GM18858 (cell line): ENCODE results near the gene PCSK7.

ENCODE experiments used
- ATAC-seq: cut with Tn5 transposase; IDR thresholded peaks from one replicate; pipeline ENCODE4 v1.9.1; 2021; ENCODE audit not compliant: unreplicated experiment

PCSK7 gene

DNA sequence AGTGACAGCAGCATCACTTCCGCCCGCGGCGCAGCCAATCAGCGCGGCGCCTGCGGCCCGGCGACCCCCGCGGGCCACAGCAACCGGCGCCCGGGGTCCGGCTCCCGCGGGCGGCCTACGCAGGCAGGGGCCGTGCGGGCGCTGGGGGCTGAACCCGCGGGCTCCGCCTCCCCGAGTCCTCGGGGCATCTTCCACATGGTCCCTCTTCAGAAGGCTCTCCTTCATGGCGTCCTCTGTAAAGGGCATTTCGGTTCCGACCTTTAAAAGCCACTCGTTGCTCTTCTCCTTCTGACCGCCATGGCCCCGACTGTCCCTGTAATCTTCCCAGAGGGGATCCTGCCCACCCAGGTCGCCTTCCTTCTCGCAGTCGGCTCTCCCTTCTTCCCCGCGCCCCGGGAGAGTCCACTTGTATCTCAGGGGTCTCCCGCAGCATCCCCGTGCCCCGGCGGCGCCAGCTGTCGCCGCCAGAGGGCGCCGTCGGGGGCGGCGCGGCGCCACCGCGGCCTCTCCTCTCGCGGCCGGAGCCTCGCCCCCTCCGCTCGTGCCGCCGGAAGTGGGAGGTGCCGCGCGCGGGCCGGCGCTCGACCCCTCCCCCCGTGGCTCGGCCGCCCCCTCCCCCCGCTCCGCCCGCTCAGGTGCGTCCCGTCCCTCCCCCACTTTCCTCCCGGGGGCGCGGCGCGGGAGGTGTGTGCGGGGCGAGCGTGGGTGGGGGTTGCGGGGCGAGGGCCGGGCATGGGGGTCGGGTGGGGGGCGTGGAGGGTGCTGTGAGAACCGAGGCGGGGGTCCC lies 412 bp upstream of the PCSK7 start, which contains the start of gene RNF214:
TSS of gene RNF214 (plus strand) at position 580 of the 787 bp plus-strand sequence. CDS start 1,602 bp downstream, outside the sequence.
- ATAC-seq = no peak

DNA sequence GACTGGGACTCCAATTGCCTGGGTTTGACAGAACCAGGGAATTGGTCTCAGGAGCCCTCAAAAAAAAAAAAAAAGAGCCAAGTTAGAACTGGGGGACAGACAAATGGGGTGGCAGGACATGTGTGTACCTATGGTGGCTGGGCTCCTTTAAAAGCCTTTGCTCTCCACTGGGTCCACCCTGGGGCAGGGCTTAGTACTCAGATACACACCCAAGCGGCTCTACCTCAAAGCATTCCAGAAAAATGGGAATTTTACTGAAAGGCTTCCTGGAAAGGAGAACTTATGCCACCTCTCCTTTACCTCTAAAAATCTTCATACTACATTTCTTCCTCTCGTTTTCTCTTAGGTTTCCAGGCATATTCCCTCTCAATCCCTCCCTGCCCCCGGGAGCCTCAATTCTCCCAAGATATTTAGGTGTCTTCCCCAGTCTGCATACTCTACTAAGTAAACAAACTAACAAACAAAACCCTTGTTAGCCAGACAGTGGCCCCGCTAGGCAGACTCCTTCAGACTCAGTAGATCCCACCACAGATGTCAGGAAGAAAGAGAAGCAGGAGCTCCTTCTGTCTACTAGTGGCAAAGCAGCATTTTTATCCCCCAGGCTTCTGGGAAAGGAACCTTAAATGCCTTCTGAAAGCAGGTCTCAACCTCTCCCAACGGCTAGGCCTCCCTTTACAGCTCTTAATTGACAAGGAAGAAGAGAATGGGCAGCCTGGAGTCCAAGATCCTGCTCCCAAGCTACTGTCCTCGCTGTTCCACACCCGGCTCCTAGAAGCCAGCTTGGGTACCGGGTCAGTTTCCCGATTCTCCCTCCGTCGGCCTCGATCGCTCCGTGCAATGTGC lies 653 bp downstream of the PCSK7 start:
- no peak for ATAC-seq

DNA sequence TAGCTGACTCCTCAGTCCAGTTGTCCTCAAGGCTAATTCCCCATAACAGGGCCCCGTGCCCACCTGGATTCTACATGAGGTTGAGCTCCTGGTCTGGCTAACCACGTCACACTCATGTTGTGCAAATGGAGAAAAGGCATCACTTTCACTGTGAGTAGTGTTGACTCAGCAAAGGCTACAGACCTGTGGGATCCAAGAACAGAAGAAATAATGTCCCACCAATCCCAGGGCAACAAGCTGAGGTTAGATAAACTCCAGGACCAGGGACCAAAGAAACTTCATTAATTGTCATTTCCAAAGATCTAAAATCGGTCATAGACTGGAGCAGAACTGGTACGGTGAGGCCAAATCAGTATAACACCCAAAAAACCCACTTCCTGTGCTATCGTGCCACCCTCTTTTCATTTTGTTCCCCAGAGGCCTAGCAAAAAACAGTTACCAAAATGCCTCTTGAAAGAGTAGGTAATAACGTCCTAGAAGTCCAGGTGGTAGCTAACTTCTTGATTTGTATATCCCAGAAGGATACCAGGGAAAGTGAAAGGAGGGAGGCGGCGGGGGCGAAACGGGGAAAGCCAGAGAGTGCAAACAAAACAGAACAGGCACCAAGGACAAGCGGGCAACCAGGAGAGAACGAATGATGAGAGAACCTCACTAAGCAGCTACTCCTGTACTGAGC lies 1.4 kb downstream of the PCSK7 start:
- peak; percentile 34 for ATAC-seq

DNA sequence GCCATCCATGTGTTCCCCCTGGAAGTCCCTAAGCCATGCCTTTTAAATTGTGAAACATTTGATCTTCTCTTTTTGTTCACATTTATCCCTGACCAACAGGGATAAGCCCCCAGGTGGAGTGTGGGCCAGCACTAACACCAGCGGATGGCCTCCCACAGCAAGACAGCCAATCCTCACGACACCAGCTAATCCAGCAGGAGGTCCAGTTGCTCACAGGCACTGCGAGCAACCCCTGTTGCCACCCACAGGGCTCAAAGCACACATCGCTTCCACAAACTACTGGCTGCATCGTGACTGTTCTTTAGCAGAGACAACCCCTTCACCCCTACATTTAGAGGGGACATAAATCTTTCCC lies 2.0 kb downstream of the PCSK7 start:
- ATAC-seq = no peak

DNA sequence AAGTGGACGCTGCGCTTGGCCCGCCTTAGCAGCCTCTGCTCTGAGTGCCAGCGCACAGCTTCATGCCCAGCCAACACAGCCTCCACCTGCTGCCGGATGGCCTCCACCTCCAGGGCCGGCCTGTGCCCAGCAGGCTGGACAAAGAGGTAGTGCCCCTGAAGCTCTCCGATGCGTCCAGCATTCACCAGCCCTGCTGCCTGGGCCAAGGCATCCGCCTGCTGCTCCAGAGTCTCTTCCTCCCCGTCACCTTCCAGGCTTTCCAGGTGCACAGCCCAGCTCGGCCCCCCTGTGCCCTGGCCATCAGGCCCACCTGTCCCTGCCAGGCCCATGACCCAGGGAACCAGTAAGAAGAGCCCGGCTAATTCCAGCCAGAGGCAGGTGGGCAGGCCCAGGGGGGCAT lies 2.5 kb downstream of the PCSK7 start:
- ATAC-seq = no peak

DNA sequence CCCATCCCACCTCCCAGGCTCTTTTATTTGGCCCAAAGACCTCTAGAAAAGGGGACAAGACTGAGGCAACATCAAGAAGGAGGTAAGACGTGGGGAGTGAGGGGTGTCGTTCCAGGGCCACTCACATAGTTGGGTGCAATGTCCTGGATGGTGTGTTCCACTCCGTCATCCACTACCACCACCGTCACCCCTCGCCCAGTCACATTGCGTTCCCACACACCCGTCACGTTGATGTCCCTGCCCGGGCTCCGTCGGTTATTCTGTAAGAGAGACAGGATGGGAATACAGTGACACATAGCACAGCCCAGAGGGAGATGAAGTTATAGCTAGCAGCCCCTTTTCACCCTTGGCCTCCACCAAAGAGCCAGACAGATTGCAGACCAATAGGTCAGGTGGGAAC lies 3.8 kb downstream of the PCSK7 start:
- ATAC-seq = no peak

DNA sequence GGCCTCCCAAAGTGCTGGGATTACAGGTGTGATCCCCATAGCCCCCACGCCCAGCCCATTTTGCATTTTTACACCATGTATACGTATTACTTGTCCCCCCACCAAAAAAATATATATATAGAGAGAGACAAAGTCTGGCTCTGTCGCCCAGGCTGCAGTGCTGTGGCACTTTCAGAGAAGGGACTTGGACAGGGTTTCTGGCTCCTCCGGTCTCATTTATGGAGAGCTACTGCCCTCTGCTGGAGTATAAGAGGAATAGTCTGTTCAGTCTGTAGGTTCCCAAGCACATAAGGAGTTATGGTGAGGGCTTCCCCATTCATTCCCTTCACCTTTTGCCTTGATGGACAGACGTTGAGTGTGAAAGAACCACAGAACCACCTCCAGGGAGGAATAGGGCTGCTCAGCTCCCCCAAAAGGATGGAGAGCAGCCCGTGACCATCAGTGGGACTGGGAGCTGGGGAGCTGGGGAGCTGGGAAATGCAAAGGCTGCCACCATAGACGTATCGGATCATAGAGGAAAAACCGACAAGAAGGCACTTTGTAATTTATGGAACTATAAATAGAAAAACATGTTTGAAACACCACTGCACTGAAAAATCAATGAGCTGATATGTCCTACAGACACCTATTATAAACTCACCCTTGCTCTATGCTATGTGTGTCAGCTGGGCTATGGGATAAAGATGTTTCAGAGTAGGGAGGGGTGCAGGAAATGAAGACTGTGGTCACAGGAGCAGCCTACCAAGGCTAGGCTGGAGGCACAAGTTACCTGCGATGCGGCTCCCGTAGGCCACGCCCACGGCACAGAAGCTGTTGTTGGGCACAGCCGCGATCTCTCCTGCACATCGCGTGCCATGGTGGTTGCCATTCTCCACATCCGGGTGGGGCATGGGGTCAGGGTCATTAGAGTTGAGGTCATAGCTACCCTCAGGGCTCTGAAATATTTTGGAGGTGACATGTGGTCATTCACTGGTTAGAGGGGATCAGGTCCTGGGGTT lies 5.2 kb downstream of the PCSK7 start:
- ATAC-seq = peak; percentile 49

DNA sequence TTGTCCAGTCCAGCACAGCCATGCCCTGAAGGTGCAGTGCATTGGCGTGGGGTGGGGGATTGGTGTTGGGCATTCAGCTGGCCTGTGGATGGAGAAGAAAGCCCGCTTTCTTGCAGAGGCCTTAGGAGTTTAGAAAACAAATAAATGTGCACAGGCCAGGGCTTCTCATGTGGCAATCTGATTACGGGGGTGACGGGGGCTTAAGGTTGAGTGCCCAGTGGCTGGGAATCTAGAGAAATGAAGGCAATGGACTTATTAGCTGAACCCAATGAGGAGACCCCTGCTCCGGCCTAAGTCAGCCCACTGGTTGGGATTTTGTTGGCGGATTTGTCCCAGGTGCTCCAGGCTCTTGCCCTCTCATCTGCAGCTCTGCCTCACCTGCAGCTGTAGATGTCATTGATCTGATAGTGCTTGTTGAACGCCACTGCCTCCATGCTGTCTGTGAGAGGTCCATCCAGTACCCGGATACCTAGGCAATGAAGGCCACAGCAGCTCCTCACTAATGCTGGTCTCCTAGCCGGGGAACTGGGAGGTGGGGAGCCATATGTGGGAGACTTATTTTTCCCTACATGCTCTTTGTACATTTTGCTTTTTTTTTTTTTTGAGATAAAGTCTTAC lies 6.2 kb downstream of the PCSK7 start:
- ATAC-seq = no peak

DNA sequence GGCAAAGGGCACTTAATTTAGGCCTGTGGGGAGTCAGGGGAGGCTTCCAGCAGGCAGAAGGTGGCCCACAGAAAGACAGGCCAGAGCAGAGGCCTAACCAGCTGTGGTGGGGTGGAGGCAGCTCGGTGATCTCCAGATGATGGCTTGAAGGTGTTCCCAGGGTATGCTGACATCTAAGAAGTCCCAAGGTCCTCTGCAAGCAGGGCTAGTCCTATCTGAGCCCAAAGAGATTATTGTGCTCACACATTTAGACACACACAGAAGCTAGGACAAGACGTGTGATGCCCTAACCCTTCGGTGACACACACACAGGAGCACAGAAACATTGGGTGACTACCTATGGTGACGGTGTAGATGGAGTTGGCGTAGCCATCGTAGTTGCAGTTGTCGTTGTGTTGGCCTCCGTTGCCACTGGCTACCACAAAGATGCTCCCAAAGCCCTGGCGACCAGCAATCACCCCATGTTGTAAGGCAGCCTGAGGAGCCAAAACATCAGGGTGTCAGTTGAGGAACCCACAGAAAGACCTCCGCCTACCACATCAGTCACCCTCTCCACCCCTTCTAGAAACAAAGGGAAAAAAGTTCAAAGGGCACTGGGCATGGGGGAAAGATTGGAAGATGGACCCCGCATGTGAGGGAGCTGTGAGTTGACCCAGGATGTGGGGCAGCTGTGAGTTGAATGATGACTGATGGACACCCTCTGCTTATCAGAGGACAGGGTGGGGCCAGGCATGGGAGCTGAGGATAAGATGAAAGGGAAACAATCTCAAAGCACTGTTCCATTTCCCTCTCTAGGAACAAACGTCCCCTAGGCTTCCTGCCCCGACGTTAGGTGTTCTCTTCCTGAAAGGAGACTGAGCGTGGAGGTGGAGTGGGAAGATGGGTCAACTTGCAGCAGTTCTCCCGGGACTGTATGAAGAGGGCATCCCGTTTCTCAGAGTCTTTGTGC lies 7.9 kb downstream of the PCSK7 start:
- no peak for ATAC-seq

DNA sequence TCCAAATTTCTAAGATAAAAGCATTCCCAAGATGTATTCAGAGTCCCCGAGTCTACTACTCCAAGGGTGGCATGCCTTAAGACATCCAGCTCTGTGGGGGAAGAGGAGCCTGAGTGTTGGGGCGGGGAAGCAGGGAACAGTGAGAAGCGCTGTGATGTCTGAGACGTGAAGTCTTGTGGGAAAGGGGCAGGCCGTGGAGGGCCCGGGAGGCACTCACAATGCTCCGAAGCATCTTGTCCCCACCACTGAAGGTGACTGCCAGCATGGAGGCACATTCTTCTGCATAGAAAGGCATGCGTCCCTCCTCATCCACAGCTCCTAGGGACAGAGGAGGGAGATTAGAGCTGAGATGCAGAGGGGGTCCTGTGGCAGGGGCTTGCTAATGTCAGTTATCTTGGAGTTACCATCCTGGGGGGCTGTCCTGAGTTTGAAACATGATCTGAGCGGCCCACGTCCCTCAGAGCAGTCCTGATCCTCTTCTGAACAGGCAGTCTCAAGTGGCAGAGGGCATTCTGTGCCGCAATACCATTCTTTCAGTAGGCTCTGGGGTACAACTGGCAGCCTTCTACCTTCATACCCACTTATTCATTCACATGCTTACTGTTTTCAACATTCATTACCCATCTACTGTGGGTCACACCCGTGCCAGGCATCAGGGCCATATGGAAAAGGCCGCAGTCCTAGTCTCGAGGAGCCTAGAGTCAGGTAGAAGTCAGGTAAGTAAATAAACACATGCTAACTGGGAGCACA lies 8.7 kb downstream of the PCSK7 start:
- no peak for ATAC-seq

DNA sequence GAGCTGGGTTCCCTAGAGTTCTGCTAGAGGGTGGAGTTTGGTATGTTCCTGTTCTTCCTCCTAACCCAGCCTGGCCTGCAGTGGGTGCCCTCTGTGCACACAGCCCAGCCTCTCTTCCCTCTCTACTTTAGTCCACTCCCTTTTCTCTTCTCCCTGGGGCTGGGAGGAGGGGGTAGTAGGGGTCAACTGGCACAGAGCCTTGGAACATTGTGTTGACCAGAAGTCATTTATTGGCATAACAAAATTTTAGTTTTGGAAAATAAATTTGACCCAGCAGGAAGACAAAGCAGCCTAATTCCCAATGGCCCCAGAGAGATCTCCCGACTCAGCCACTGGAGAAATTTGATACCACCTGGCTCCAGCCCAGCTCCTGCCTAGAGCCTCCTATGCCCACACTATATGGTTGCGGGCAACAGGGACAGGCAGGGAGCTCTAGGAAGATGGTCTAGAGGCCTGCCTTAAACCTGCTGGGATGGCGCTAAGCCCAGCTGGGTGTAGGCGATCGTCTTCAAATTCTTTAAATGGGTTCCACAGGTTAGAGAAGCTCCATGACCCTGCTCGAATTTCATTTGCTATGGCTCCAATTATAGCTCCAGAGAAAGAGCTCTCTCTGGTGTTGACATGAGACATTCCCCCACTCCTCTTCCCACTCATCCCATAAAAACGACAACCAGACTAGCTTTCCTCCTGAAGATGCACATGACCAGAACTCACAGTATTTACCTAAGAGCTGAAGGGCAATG lies 9.9 kb downstream of the PCSK7 start:
- no peak for ATAC-seq

DNA sequence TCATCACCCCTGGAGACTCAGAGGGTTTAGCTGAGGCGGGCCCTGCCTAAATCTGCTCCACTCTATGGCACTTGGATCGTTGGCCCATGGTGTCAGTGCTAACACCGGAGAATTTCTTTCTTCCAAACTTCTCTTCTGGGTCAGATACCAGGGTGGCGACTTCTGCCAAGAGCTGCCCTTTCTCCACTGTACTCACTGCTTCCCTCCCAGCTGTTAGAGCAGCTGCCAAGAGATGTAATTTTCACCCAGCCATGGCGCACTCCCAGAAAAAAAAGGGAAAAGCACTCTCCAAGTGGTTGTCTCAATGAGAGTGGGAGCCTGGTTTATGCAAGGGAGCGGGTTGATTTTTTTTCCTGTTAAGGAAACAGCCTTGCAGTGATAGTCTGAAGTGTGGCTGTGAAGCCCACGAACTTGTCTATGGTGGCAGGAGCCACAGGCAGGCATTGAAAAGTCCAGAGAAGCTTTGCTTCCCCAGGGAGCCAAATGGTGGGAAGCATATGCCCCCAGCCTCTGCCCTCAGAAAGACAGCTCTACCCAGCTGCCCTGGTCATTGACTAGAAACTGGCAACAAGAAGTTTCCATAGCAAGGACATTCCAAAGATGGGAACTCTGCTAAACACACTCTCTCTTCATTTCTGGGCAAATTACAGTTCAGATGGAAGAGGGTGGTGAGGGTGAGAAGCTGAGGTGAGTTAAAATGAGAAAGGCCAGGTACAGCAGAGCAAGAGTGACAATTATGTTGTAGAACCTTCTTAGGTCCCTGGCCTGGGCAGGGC lies 10.7 kb downstream of the PCSK7 start:
- ATAC-seq = no peak

DNA sequence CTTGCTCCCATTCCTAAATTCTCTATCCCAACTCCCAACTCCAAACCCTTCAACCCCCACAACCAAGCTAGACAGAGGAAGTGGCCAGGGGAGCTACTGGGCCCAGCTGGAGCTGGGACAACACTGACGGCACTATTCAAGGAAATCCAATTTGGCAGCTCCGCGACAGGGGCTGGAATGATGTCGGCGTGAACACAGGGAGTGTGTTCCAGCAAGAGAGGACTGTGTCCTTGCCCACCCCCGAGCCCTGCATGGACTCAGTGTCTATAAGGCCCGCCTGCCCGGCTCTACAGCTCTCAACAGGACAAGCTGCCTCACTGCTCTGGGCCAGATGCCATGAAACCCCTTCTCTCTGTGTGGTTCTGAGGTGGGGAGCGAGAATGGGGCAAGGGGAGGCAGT lies 11.3 kb downstream of the PCSK7 start:
- ATAC-seq = no peak

DNA sequence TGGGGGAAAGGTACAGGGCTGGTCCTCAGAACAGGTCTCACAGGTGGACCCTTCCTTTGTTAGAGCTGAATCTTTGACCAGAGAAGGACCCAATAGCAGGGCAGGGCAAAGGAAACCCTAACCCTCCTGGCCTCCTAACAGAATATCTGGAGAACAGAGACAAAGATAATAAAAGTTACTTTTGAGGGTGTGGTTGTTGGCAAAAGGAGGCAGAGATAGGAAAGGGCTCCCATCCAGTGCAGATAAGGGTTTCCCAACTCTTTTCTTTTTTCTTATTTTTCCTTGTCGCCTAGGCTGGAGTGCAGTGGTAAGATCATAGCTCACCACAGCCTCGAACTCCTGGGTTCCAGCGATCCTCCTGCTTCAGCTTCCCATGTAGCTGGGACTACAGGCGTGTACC lies 11.9 kb downstream of the PCSK7 start:
- no peak for ATAC-seq

DNA sequence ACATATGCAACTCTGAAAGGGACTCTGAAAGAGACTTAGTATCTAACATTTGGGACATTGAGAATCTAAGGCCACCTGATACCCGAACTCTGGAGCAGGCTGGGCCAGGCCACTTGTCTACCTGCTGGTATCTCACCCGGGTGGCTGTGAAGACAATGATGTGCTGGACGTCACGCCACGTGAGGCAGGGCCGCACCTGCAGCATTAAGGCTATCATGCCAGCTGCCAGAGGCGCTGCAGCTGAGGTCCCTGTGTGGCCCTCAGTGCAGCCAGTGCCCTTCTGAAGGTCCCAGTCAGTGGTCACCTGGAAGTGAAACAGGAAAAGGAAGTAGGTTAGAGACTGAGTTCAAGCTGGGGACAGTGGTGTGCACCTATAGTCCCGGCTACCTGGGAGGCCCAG lies 12.4 kb downstream of the PCSK7 start:
- ATAC-seq = no peak

DNA sequence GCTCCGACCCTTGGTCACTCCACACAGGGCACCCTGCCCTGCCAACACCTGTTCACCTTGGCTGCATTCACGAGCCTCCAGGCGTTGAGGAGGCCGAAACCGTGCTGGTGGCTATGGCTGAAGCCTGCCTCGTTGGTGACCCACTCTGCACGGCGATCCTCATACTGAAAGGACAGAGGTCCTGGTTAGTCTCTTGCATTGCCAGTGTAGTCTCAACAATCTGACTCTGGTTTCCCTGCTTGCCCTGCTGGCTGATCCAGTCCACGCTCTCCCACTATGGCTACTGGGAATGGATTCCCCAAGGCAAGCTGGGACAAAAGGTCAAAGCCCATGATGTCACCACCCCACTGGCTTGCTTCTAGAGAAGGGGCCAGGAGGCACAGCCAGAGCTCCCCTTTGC lies 12.9 kb downstream of the PCSK7 start:
- no peak for ATAC-seq
